ENCODE data around the gene OSBP. TPM values are rescaled to one million over a fixed set of nuclear protein-coding genes. Genes with fewer than 3 reads are reported as not detected.

The OSBP gene
- total and polyA plus RNA-seq, 9 of the 15 experiments (the other 6 are each of a cell fraction or from before 2014, with no cell fraction given): 11.7 to 49.0 (median 28.7) TPM

GRCh38 chr11:59550842-59551658 lies 64.5 kb downstream of the OSBP start (continued):
- peak; percentile 38 for TF ChIP-seq ELF1 (tag; IDR thresholded peaks at IDR 0.05)
- peak; percentile 46 for TF ChIP-seq DPF2 (IDR thresholded peaks at IDR 0.05)
- TF ChIP-seq PREB (CRISPR knock-in tag; IDR thresholded peaks at IDR 0.05): 0 out of 2 replicates have a peak, but pooled peaks have one; percentile 16
- TF ChIP-seq MAX (CRISPR knock-in tag; IDR thresholded peaks at IDR 0.05): peak; percentile 92
- peak; percentile 98 for TF ChIP-seq MYC (IDR thresholded peaks at IDR 0.05; ENCODE audit: low read depth, low read length)
- TF ChIP-seq MYC (CRISPR knock-in tag; IDR thresholded peaks at IDR 0.05; ENCODE audit: borderline replicate concordance, low read depth): peak; percentile 96
- 0 out of 2 replicates have a peak, but pooled peaks have one; percentile 35 for TF ChIP-seq TSHZ1 (CRISPR knock-in tag; IDR thresholded peaks at IDR 0.05)
- peak; percentile 79; the same call in 1 of the 2 replicates for TF ChIP-seq KDM2B (CRISPR knock-in tag; IDR thresholded peaks at IDR 0.05)
- no peak for TF ChIP-seq NFE2L1 (tag; IDR thresholded peaks at IDR 0.05; ENCODE audit: borderline replicate concordance, low read depth)
- TF ChIP-seq BRD9 (IDR thresholded peaks at IDR 0.05; ENCODE audit: low read depth, partially characterized antibody): peak; percentile 94
- 0 out of 2 replicates have a peak, but pooled peaks have one; percentile 5 for TF ChIP-seq JUN (IDR thresholded peaks at IDR 0.05; ENCODE audit: borderline replicate concordance, low read depth, low read length)
- no peak for TF ChIP-seq JUN (CRISPR knock-in tag; IDR thresholded peaks at IDR 0.05; ENCODE audit: borderline replicate concordance)
- peak; percentile 82; the same call in 1 of the 2 replicates for TF ChIP-seq ETS1 (conservative IDR thresholded peaks at IDR 0.05; ENCODE audit: control insufficient read depth, low read depth, low read length)
- TF ChIP-seq ZBED1 (IDR thresholded peaks at IDR 0.05): no peak
- TF ChIP-seq ZNF79 (CRISPR knock-in tag; IDR thresholded peaks at IDR 0.05; ENCODE audit: low read depth): no peak
- TF ChIP-seq, protein P1, sequence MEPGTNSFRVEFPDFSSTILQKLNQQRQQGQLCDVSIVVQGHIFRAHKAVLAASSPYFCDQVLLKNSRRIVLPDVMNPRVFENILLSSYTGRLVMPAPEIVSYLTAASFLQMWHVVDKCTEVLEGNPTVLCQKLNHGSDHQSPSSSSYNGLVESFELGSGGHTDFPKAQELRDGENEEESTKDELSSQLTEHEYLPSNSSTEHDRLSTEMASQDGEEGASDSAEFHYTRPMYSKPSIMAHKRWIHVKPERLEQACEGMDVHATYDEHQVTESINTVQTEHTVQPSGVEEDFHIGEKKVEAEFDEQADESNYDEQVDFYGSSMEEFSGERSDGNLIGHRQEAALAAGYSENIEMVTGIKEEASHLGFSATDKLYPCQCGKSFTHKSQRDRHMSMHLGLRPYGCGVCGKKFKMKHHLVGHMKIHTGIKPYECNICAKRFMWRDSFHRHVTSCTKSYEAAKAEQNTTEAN (CRISPR knock-in tag; IDR thresholded peaks at IDR 0.05): no peak
- no peak for TF ChIP-seq ZNF830 (CRISPR knock-in tag; IDR thresholded peaks at IDR 0.05)
- TF ChIP-seq ADNP (tag; IDR thresholded peaks at IDR 0.05): peak; percentile 99
- peak; percentile 87 to 92; a peak in 3 of 4 replicates for TF ChIP-seq ARNT (IDR thresholded peaks at IDR 0.05)

Measured in K562 (cell line).